Glutamatergic neuron (in vitro differentiated cells): ENCODE measurements around the gene PSME3IP1. TPM values are rescaled to one million over a fixed set of nuclear protein-coding genes. Genes with fewer than 3 reads are reported as not detected.

ENCODE experiments used
- DNase-seq: peaks from one replicate; pipeline ENCODE4 v3.0.0; 2022
- H3K27ac Mint-ChIP-seq: one replicate; pipeline ENCODE4 v1.8.0; 2020; ENCODE audit warnings: mild to moderate bottlenecking, mixed read lengths, inconsistent platforms; ENCODE audit not compliant: unreplicated experiment
- H3K27me3 Mint-ChIP-seq: one replicate; pipeline ENCODE4 v1.8.0; 2020; ENCODE audit warnings: mild to moderate bottlenecking, moderate library complexity, mixed read lengths, inconsistent platforms; ENCODE audit not compliant: unreplicated experiment
- H3K36me3 Mint-ChIP-seq: one replicate; pipeline ENCODE4 v1.8.0; 2020; ENCODE audit warnings: mild to moderate bottlenecking, mixed read lengths, inconsistent platforms; ENCODE audit not compliant: unreplicated experiment
- H3K4me1 Mint-ChIP-seq: one replicate; pipeline ENCODE4 v1.8.0; 2020; ENCODE audit warnings: mild to moderate bottlenecking, low read depth, mixed read lengths, inconsistent platforms; ENCODE audit not compliant: unreplicated experiment
- H3K4me3 Mint-ChIP-seq: one replicate; pipeline ENCODE4 v1.8.0; 2020; ENCODE audit warnings: mild to moderate bottlenecking, mixed read lengths, inconsistent platforms; ENCODE audit not compliant: unreplicated experiment
- H3K9me3 Mint-ChIP-seq: one replicate; pipeline ENCODE4 v1.8.0; 2020; ENCODE audit warnings: mild to moderate bottlenecking, moderate library complexity, mixed read lengths, inconsistent platforms; ENCODE audit not compliant: unreplicated experiment
- CTCF ChIP-seq: fragments of 200-600 bp; sonication (generic); IDR thresholded peaks from one replicate; pipeline ENCODE4 v1.5.0; 2021; ENCODE audit not compliant: partially characterized antibody, unreplicated experiment
- total RNA-seq: library from RNA; stranded (reverse); fragmentation: NEBNext Ultra II Directional; extraction: Animal tissue kit (Norgen Biotek cat#: 25700); gene quantifications from one replicate; pipeline ENCODE4 v1.2.1, GENCODE V29; 2021; ENCODE audit not compliant: unreplicated experiment

Gene PSME3IP1
- total RNA-seq, 1 donor from 2014 or later: 124 TPM

DNA sequence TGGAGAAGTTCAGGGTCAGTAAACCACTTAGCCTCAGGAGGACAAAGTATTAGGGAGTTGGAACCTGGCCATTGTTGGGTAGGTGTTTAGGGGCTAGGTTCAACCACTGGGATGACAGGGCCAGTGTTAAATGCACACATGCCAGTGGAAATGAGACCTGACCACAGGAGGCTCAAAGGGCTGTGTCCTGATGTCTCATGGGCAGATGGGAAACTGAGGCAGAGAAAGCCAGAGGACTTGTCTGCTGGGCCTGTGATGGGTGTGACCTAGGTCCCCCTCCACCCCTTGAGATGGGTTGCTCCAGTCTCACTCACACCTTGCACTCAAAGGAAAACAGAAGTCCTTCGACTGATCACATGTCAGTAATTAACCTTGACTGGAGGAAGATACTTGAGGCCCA is 77.4 kb downstream of the PSME3IP1 start:
- Mint-ChIP-seq H3K9me3 (no peaks in the 10 kb centered on the region), H3K27ac (no peak overlapping the region), H3K4me1 (no peaks in the 10 kb centered on the region), H3K36me3 (no peaks in the 10 kb centered on the region), H3K4me3 (no peak overlapping the region), H3K27me3 (no peaks in the 10 kb centered on the region)
- TF ChIP-seq CTCF: no peak
- no peak for DNase-seq

DNA sequence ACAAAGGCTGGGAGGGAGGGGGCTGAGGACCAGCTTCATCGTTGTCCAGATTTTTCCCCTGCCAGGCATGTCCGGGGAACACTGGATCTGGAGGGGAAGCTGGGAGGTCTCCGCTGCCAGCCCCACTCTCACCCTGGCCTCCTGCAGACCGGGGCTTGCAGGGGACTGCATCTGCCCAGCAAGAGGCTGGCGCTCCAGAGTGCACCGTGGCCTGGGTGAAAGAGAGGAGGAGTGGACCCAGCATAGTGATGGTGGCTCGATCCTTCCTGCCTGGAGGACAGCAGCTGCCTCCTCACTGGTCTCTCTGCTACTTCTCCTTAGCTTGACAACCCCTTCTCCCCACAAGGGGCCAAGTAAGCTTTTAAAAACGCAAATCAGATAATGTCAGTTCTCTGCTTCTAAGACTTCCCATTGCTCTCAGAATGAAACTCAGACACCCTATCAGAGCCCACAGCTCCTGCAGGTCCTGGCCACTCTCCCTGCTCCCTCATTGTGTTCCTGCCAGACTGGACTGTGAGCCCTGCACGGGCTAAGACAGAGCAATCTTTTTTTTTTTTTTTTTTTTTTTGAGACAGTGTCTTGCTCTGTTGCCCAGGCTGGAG is 78.4 kb downstream of the PSME3IP1 start:
- H3K4me1 Mint-ChIP-seq: no peaks in the 10 kb centered on the region
- H3K4me3 Mint-ChIP-seq: no peak overlapping the region
- DNase-seq: no peak
- no peaks in the 10 kb centered on the region for H3K27me3 Mint-ChIP-seq
- no peaks in the 10 kb centered on the region for H3K36me3 Mint-ChIP-seq
- no peaks in the 10 kb centered on the region for H3K9me3 Mint-ChIP-seq
- no peak overlapping the region for H3K27ac Mint-ChIP-seq
- no peak for TF ChIP-seq CTCF

GRCh38 chr16:57106767-57107166 is 79.1 kb downstream of the PSME3IP1 start:
- Mint-ChIP-seq H3K9me3 (no peaks in the 10 kb centered on the region), H3K4me3 (no peak overlapping the region), H3K27ac (no peak overlapping the region), H3K27me3 (no peaks in the 10 kb centered on the region), H3K4me1 (no peaks in the 10 kb centered on the region), H3K36me3 (no peaks in the 10 kb centered on the region)
- TF ChIP-seq CTCF: no peak
- DNase-seq: no peak

GRCh38 chr16:57105184-57105583 is 80.7 kb downstream of the PSME3IP1 start:
- Mint-ChIP-seq H3K9me3 (no peaks in the 10 kb centered on the region), H3K36me3 (no peaks in the 10 kb centered on the region), H3K27me3 (peaks cover under 1% of the 10 kb centered on the region), H3K27ac (no peak overlapping the region), H3K4me1 (no peaks in the 10 kb centered on the region), H3K4me3 (no peak overlapping the region)
- no peak for DNase-seq
- TF ChIP-seq CTCF: no peak

DNA sequence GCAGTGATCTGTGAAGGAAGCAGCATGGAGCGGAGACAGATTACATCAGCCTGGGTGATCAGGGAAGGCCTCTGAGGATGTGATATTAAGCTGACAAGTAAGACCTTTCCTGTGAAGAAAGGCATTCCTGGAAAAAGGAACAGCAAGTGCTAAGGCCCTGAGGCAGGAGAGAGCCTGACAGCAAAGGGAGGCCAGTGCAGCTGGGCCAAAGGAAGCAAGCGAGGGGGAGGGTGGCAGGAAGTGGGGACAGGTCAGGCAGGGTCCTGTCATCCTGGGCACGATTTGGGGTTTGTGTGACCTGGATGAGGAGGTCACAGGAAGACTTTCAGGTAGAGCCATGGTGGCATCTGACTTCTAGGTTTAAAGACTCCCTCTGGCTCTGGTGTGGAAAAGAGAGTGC is 81.1 kb downstream of the PSME3IP1 start:
- H3K4me1 Mint-ChIP-seq: no peaks in the 10 kb centered on the region
- no peak for TF ChIP-seq CTCF

More for the DNA sequence above, 81.1 kb downstream of the PSME3IP1 start:
- Mint-ChIP-seq H3K27me3 (peaks cover 3% of the 10 kb centered on the region), H3K9me3 (peaks cover 2% of the 10 kb centered on the region), H3K4me3 (no peak overlapping the region), H3K36me3 (no peaks in the 10 kb centered on the region), H3K27ac (no peak overlapping the region)
- DNase-seq: no peak
